ENCODE results near the gene MOGAT3.
"Not testable (repeated sequence)": the region's sequence is repeated elsewhere in the genome, so short reads cannot be mapped to it uniquely, and the experiment has no call there.

Gene MOGAT3

GRCh38 chr7:101202603-101202918, 1.7 kb upstream of the MOGAT3 start:
- no peaks in the 10 kb centered on the region for H3K27me3 ChIP-seq
- no peak for TF ChIP-seq CTCF (IDR thresholded peaks at IDR 0.05; ENCODE audit: low read depth, low read length)
- peaks cover 5% of the 10 kb centered on the region; the same call in 1 of the 2 replicates for H3K36me3 ChIP-seq
- no peaks in the 10 kb centered on the region for H3K4me1 ChIP-seq
- H3K4me3 ChIP-seq (ENCODE audit: low read depth, low read length), result no peak overlapping the region
- DNase-seq, result no peak
- H3K9me3 ChIP-seq, result no peaks in the 10 kb centered on the region

GRCh38 chr7:101201695-101202602, 1.1 kb upstream of the MOGAT3 start:
- no peaks in the 10 kb centered on the region for H3K4me1 ChIP-seq
- H3K36me3 ChIP-seq, result peaks cover 5% of the 10 kb centered on the region; the same call in 1 of the 2 replicates
- DNase-seq, result no peak
- TF ChIP-seq CTCF (IDR thresholded peaks at IDR 0.05; ENCODE audit: low read depth, low read length), result no peak
- H3K27me3 ChIP-seq, result no peaks in the 10 kb centered on the region
- H3K4me3 ChIP-seq (ENCODE audit: low read depth, low read length), result no peak overlapping the region
- no peaks in the 10 kb centered on the region for H3K9me3 ChIP-seq

- no peaks in the 10 kb centered on the region for H3K4me1 ChIP-seq
- no peak for TF ChIP-seq CTCF (IDR thresholded peaks at IDR 0.05; ENCODE audit: low read depth, low read length)
- DNase-seq, result no peak
- no peak overlapping the region for H3K4me3 ChIP-seq (ENCODE audit: low read depth, low read length)
- no peaks in the 10 kb centered on the region for H3K36me3 ChIP-seq
- H3K9me3 ChIP-seq, result no peaks in the 10 kb centered on the region
- H3K27me3 ChIP-seq, result no peaks in the 10 kb centered on the region
Observed at GRCh38 chr7:101200504-101200861, 353 bp downstream of the MOGAT3 start.

GRCh38 chr7:101199522-101199921, 1.3 kb downstream of the MOGAT3 start:
- not testable (repeated sequence) for DNase-seq; H3K27me3 ChIP-seq; H3K4me3 ChIP-seq (ENCODE audit: low read depth, low read length)

GRCh38 chr7:101198476-101198875, 2.4 kb downstream of the MOGAT3 start:
- Histone ChIP-seq H3K9me3 (no peaks in the 10 kb centered on the region), H3K4me1 (no peaks in the 10 kb centered on the region), H3K4me3 (ENCODE audit: low read depth, low read length) (no peak overlapping the region), H3K36me3 (no peaks in the 10 kb centered on the region), H3K27me3 (no peaks in the 10 kb centered on the region)
- DNase-seq, result no peak
- no peak for TF ChIP-seq CTCF (IDR thresholded peaks at IDR 0.05; ENCODE audit: low read depth, low read length)

More at GRCh38 chr7:101199522-101199921, 1.3 kb downstream of the MOGAT3 start:
- H3K9me3 ChIP-seq, H3K4me1 ChIP-seq, H3K36me3 ChIP-seq: not testable (repeated sequence)

GRCh38 chr7:101197991-101198390, 2.8 kb downstream of the MOGAT3 start:
- no peak for TF ChIP-seq CTCF (IDR thresholded peaks at IDR 0.05; ENCODE audit: low read depth, low read length)
- H3K4me1 ChIP-seq, result no peaks in the 10 kb centered on the region
- DNase-seq, result no peak
- H3K9me3 ChIP-seq, result no peaks in the 10 kb centered on the region
- H3K27me3 ChIP-seq, result no peaks in the 10 kb centered on the region
- H3K36me3 ChIP-seq, result no peaks in the 10 kb centered on the region
- no peak overlapping the region for H3K4me3 ChIP-seq (ENCODE audit: low read depth, low read length)

All from BE2C (cell line).